Activated CD8-positive, alpha-beta memory T cell treated with anti-CD3 and anti-CD28 coated beads for 36 hours (primary cell): Measurements from ENCODE around the gene TMCO5A. TPM values are rescaled to one million over a fixed set of nuclear protein-coding genes. Genes with fewer than 3 reads are reported as not detected.

Source experiments
- CTCF ChIA-PET: fragments of 350-600 bp; sonication (Branson Sonifier 250); formaldehyde crosslinking; loops from one replicate; lab custom pipeline; 2021; ENCODE audit warnings: antibody characterized with exemption; lab: Charles Lee
- POLR2A ChIA-PET: fragments of 350-600 bp; sonication (Branson Sonifier 250); formaldehyde crosslinking; loops from one replicate; lab custom pipeline; 2021; ENCODE audit warnings: antibody characterized with exemption; lab: Charles Lee
- total RNA-seq, 2 experiments: library from RNA; stranded (reverse); gene quantifications; one replicate each; pipeline ENCODE4 v1.2.3, GENCODE V29; 2021

Gene TMCO5A
- not detected for total RNA-seq

DNA sequence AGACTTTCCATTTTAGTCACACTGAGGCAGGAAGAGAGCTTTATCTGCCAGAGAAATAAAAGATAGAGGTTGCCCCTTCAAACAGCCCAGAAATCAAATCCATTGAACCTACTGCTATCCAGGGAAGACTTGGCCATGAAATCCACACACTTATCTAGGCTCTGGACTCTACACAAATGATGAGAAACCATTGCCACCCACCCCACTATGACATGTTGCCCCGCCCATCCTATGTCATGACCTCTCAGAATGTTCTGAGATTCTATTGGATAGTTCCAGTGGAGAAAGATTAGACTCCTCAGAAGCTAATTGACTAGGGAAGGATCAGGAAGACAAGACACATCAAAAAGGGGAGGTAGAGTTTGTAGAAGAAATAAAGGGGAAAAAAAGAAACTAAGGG, at the start of gene TMCO5A:
TSS of gene TMCO5A (plus strand) at position 301 of the 400 bp plus-strand sequence. CDS start 1,684 bp downstream, outside the sequence.
- ChIA-PET POLR2A (no interaction called here), CTCF (no interaction called here)

DNA sequence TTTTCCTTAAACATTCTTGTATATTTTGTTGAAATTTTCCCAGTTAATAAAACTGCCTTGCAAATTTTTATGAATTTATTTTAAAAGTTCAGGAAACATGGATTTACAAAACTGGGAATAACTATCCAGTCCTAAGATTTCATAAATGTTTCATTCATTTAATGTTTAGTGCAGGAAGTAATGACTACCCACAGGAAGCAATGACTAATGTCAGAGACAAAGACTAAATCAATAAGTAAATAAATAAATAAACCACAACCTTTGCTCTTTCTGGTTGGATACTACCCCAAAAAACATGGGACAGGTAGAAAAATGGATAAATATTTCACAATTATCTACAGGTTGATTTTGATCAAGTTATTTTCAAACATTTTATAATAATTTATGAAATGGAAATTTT, 48.8 kb upstream of the TMCO5A start:
- CTCF ChIA-PET: no interaction called here

DNA sequence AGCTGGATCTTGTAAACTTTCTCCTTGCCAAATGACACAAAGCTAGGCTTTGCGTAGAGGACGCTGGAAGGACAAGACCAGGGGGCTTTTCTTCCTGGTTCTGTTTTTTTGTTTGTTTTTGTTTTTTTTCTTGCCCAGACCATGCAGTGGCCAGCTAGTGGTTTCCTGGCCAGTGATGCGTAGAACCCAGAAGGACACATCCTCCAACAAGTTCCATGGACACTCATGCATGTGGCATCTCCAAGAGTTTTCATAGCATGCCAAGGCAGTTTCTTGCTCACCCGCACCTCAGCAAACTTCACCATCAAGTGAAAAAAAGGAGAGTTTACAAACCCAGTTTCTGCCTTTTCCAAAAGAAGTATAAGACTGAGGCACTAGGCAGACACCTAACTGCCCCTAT, 46.1 kb upstream of the TMCO5A start:
- ChIA-PET CTCF (no interaction called here), POLR2A (no interaction called here)

More for the DNA sequence above, 48.8 kb upstream of the TMCO5A start:
- POLR2A ChIA-PET: no interaction called here

DNA sequence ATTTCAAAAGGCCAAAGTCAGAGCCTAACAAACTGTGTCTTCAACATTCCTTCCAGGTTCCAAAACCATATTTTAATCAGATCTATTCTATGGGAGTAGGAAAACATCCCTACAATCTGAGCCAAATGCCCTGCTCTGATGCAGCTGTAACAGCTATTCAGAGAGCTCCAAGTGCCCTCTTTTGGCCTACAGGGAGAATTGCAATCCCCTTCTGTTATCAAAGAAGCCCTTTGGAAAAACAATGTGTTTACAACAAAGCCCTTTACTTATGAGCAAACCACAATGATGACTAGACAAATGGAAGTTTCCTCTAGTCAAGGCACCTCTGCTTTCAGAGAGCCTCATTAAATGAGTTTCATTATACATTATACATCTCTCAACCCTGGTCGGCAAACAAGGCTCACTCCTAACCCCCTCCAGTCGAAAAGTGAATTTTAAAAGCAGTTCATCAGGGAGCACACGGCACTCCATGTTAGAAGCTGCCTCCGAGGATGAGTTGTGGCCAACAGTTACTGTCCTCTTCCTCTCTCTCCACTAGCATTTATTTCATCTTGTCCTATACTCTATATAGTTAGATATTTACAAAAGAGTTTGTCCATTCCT, 42.6 kb upstream of the TMCO5A start:
- CTCF ChIA-PET: interaction anchor here (0.9 kb wide), 1 partner anchor 131 kb away, joined by 3 read pairs; no protein-coding TSS in a partner anchor

DNA sequence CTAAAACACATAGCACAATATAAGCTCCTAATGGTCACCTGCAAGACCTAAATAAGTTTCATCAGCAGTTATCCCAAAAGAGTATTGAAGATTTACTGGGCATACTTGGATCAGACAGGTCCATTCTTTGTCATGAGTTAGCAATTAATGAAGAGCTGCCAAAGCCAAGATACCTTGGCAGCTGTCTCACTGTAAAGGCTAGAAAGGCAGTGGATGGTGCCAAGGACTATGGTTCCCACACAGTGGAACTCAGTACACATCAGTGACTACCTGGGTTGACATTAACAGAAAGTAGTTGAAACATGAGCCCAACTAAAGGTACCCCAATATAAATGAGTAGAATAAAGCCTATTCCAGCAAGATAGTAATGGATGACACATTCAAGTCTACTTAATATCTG, 41.1 kb upstream of the TMCO5A start:
- POLR2A ChIA-PET: no interaction called here
- CTCF ChIA-PET: interaction anchor here (0.5 kb wide), 1 partner anchor 40 kb away, joined by 3 read pairs; no protein-coding TSS in a partner anchor

More for the DNA sequence above, 42.6 kb upstream of the TMCO5A start:
- POLR2A ChIA-PET: no interaction called here

DNA sequence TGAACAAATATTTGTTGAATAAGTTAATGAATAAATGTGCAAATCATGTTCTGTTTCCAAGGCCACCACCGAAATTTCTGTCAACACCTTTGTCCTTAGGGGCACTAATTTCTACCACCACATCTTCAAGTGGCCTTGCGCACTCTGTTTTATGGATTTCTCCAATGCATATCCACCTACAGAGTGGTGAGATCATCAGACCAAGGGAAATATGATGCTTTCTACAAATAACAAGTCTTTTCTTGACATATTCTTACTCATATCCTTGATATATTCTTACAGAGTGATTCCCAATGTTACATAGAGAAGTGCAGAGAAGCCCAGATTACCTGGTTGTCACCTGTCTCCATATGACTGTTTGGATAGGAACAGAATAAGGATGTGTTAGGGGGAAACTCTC, 36.1 kb upstream of the TMCO5A start:
- ChIA-PET POLR2A (no interaction called here), CTCF (no interaction called here)

DNA sequence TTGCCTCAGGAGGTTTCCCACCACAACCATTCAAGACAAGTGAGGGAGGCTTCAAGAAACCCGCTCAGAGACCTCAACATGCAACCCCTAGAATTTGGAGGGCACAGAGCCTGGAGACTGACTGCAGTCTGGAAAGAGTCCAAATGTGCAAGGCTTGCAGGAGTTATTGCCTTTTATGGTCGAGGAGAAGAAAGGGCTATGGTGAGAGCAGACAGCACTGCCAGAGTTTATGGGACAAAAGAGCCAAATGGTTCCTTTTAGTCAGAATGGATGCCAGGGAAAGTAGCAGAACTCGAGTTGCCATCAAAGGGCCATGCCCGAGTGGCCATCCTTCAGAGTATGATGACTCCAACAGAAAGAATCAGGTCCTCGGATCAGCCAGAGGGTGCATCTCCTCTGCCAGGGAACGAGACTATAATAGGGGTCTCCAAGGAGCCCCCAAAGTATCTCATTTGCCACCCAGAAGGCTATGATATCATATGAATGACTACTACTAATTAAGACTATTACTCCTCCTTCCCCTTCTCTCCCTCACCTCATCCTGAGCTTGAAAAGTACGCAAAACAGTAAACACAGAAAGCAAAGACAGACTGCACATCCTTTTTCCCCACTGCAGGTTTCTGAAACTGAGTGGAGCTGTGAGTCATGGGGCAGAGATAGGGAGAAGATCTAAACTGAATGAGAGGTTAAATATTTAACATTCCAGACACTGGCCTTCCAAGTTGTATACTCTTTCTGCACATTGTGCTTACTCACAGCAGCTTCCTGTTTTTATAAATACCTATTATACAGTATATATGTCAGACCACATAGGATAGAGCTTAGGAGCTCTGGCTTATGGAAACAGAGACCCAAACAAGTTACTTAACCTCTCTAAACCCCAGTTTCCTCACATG, 33.9 kb upstream of the TMCO5A start:
- ChIA-PET CTCF (no interaction called here), POLR2A (no interaction called here)

DNA sequence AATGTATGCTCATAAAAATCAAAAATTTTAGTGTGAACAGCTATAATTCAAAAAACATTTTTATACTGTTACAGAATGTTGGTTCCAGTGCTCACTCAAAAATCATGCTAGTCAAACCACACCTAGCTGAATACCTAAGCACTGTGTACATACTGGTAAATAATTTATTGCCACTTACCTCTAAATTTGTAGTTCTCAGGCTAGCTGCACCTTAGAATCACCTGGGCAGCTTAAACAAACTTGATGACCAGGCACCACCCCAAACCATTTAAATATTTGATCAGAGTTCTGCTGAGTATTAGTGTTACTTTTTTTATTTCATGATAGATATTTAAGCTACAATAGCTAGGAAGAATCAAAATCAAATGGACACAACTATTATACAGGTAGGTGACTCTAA, 32.3 kb upstream of the TMCO5A start:
- ChIA-PET POLR2A (no interaction called here), CTCF (no interaction called here)

DNA sequence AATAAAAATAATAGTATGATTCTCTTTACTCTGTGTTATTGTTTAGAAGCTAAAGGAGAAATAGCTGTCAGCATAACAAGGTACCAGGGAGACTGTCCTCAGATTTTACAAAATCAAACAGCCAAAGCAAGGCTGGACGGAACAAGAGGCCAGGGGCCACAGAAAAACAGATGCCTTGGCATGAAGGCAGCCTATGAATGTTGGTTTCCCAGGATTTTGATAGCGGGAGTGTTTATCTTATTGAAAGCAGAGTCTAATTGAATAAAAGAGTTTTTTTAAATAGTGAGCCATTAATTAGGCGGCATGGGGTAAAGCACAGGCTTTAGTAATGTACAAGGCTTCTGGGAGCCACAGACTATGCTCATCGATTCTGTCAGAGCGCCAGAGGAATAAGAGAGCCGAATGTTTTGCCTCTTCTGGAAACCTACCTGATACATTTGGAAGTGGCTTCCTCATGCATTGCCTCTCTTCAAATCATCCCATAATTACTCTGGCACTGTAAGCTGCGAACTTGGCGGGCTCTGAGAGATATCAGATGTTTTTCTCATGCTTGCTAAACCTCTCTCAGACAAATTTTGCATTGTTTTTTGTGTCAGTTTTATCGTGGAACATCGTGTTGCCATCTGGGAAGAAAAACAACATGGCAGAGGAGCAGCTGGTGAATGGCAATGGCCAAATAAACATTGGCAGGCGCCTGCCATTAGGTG, 30.4 kb upstream of the TMCO5A start:
- ChIA-PET CTCF (no interaction called here), POLR2A (no interaction called here)

DNA sequence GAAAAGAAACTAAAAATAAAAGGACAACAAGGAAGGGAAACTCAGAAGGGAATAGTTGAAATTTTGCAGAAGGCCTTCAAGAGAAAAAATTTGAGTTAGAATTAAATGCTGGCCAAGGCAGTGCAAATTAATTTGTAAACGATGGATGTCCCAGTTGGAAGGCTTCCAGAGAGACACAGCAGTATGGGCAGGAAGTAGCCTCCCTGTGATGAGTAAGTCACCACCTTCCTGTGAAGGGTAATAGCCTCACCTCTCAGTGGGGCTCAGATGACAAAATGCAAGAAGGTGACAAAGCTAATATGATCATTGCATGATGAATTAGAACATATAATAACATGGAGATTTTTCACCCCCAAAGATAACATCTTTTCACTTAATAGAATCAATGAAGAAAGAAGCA, 27.3 kb upstream of the TMCO5A start:
- ChIA-PET CTCF (no interaction called here), POLR2A (no interaction called here)

DNA sequence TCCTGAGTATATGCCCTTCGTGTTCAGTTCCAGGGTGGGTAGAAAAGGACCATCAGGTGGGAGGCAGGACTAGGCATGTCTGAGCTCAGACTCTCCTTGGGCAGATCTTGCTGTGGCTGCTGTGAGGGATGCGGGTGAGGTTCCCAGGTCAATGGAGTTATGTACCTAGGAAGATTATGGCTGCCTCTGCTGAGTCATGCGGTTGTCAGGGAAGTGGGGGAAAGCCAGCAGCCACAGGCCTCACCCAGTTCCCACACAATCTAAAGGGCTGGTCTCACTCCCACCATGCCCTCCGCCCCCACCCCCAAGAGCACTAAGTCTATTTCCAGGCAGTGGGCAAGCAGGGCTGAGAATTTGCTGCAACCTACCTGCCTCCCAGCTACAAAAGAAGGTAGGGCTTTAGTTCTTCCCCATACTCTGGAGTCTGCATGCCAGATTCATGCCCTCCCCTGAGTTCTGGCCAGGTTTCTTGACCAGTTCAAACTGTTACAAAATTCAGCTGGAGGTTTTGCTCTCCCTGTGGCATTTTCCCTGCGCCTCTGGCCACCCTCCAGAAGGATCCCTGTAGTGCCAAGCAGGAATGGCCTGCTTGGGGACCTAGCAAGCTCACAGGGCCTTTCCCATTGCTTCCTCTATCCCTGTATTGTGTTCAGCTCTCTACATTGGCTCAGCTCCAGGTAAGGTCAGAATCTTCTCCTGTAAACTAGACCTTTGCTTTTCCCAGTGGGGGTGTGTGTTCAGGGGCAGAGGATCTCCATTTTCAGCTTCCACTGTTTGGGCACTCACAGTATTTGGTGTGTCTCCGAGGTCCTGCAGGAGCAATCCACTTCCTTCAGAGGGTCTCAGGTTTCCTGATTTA, 12.7 kb upstream of the TMCO5A start:
- CTCF ChIA-PET: no interaction called here
- POLR2A ChIA-PET: no interaction called here

DNA sequence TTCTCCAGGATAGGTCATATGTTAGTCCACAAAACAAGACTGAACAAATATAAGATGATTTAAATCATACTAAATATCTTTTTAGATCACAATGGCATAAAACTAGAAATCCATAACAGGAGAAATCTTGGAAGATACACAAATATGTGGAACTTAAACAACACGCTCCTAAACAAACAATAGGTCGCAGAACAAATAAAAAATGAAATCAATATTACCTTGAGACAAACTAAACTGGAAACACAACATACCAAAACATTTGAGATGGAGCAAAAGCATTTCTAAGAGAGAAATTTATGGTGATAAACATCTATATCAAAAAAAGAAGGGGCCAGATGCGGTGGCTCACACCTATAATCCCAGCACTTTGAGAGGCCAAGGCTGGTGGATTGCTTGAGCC, 8.3 kb upstream of the TMCO5A start:
- ChIA-PET POLR2A (no interaction called here), CTCF (no interaction called here)

DNA sequence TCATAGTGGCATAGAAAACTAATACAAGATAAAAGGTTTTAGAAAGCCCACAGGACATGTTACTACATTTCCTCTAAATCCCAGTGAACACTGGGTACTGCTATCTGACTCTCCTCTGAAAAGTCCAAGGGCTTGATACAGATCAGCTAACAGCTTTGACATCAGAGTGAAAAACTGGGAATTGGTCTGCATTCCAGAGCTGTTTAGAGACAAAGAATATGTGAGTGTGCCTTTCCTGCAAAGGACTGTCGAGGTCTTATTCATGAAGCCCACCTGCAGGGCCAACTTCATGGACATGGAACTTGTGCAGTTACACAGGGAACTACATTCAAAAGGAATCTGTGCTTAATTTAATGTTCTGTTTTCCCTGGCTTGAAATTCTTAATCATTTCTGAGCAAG, 5.2 kb upstream of the TMCO5A start:
- ChIA-PET POLR2A (no interaction called here), CTCF (no interaction called here)

DNA sequence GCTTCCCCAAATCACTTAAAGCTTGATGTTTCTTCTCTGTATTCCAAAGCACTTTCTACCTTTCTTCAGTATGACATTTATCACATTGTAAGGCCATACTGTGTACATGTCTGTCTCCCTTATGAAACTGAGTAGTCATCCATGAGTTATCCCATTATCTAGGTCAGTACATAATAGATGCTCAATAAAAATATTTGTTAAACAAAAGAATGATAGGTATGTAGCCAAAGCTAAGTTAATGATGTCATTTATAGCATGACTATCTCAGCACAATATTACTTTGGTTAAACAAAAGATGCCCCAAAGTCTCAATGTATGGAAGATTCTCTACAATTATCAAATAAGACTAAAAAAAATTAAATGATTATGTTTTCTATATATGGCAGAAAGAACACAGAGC, 3.1 kb upstream of the TMCO5A start:
- CTCF ChIA-PET: no interaction called here
- POLR2A ChIA-PET: no interaction called here

DNA sequence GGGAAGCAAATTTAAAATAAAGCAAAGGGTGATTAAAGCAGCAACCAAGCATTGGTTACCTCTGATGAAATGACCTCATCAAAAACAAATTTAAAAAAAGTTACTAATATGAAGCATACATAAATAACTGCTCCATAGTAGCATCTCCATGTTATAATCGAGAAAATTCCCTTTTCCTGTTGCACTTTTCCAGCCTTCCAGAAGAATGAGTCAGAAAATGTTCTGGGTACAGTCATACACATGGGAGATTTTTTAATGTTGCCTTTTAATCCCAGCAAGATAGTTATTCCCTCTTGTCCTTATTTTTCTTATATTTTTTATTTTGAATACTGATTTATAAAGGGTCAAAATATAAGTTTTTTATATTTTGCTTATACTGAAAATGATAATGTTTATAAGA, 2.6 kb upstream of the TMCO5A start:
- ChIA-PET POLR2A (no interaction called here), CTCF (no interaction called here)

DNA sequence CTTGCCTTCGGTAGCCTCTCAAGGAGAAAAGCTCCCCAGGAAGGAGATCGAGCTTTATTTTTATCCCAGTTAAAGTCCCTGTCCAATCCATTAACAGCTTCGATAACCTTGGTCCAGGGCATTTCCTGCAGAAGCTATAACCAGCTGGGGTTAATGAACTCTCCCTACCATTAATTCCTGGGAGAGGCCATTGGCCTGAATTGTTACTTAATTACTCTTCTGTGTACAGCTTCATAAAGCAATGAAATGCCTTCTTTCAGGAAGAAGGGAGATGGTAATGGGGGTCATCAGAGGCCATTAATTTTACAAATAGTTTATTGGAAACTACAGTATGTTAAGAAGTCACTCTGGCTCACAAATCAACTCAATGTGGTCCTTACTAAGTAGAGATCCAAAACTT, 1.9 kb upstream of the TMCO5A start:
- POLR2A ChIA-PET: no interaction called here
- CTCF ChIA-PET: no interaction called here

DNA sequence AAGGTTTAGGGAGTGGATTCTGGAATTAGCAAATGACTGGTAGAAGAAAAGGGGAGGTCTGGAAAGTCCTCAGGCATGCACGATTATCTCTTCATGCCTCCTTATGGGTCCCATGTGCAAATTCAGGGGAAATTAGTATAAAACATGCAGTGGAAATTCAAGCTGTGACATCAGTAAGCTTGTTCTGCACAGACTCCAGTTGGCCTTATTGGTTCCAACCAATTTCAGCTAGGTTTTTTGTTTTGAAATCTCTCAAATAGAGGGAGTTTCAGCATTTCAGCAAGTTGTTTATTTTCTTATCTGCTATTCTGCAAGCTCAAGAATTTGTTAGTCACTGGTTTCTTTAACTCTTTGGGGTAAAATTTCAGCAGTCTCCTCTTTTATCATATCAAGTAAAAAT, 774 bp upstream of the TMCO5A start:
- POLR2A ChIA-PET: no interaction called here
- CTCF ChIA-PET: interaction anchor here (0.7 kb wide), 1 partner anchor 41 kb away, joined by 3 read pairs; no protein-coding TSS in a partner anchor

DNA sequence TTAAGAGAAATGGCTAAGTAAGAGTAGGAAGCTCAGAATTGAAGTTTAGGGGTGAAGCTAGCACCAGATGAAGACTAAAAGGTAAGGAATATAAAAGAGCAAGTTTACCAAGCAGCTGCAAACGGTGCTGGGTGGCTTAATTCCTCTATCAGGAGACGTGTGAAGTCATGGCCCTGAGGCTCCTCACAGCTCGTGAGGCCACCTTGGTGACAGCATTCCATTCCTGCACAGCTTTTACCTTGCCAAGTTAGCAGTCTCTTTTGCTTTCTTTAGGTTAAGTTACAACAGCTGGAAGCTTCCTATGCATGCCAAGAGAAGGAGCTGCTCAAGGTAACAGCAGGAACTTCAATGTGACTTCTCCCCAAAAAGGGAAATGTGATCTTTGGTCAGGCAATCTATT, 6.4 kb downstream of the TMCO5A start:
- ChIA-PET POLR2A (no interaction called here), CTCF (no interaction called here)

DNA sequence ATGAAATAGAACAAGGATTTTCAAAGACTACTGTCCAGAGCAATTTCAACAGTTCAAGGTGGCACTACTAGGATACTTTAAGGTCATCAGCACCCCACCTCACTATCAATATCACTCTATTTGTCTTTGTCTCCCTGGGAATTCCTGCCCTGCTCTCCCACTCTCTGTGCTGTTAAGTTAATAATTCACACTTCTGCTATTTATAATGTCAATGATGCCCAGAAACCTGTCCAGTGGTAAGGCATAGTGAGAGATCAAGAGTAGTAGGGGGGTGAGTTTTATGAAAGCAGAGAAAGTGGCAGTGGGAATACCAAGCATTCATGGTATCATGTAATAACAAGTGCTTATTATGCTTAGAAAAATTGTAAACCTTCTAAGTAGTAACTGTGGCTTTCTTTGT, 7.3 kb downstream of the TMCO5A start:
- ChIA-PET CTCF (no interaction called here), POLR2A (no interaction called here)
